BJ (cell line): ENCODE measurements around the gene LAMA2. TPM values are rescaled to one million over a fixed set of nuclear protein-coding genes. Genes with fewer than 3 reads are reported as not detected.

Experiments used
- CTCF ChIA-PET: fragments of 350-600 bp; formaldehyde crosslinking; extraction: SDS; loops from one replicate; lab custom pipeline; 2021; ENCODE audit warnings: antibody characterized with exemption, inconsistent platforms; lab: Yijun Ruan, JAX
- POLR2A ChIA-PET: fragments of 300-600 bp; sonication (Branson Sonifier 250); formaldehyde crosslinking; extraction: SDS; loops from one replicate; lab custom pipeline; 2021; ENCODE audit warnings: antibody characterized with exemption; lab: Charles Lee
- DNase-seq: peaks from one replicate; pipeline ENCODE4 v3.0.0-alpha.2; 2011; ENCODE audit warnings: low read depth
- H3K27me3 ChIP-seq: 2 replicates; pipeline ENCODE4 v1.6.0; 2011; ENCODE audit warnings: low read length; ENCODE audit not compliant: control insufficient read depth, insufficient read depth
- H3K36me3 ChIP-seq: 2 replicates; pipeline ENCODE4 v1.5.1; 2011; ENCODE audit warnings: low read length; ENCODE audit not compliant: control insufficient read depth, insufficient read depth
- H3K4me3 ChIP-seq: 2 replicates; pipeline ENCODE4 v1.5.1; 2011; ENCODE audit warnings: low read depth, mild to moderate bottlenecking, control low read depth, low read length
- CTCF ChIP-seq: IDR thresholded peaks from 2 replicates; pipeline ENCODE4 v1.5.1; 2011; ENCODE audit warnings: low read depth, mild to moderate bottlenecking, control low read depth, inconsistent platforms, low read length, moderate library complexity; ENCODE audit not compliant: insufficient read depth
- polyA plus RNA-seq: library from polyadenylated mRNA; depleted of rRNA; stranded (reverse); fragments of >200 nt; gene quantifications from 2 replicates; pipeline ENCODE4 v1.2.3, GENCODE V29; 2011
- small RNA-seq: library from RNA; depleted of rRNA; stranded (forward); fragments of <200 nt; gene quantifications from one replicate; pipeline ENCODE3, GENCODE V24; 2012; ENCODE audit warnings: low replicate concordance, low read depth; ENCODE audit not compliant: insufficient read length

The LAMA2 gene
- polyA plus RNA-seq, 1 experiment, result 50.0 TPM

GRCh38 chr6:129565811-129566210, 682.9 kb downstream of the LAMA2 start:
- POLR2A ChIA-PET, result no interaction called here
- CTCF ChIA-PET, result interaction anchor here (1.3 to 3.9 kb wide), 4 partner anchors 9 to 63 kb away, joined by 3 to 27 read pairs (median 4); no protein-coding TSS in a partner anchor
- Histone ChIP-seq H3K36me3 (0 out of 2 replicates have a peak, but pooled peaks cover 2% of the 10 kb centered on the region), H3K4me3 (no peak overlapping the region), H3K27me3 (no peaks in the 10 kb centered on the region)
- TF ChIP-seq CTCF, result no peak
- no peak for DNase-seq

Small RNA genes within 50 kb of the gene (small RNA-seq; reads per million reads assigned to genes)
- not detected for gene RNU6-861P
